Kidney glomerular epithelial cell (primary cell): ENCODE results near the gene TSPAN4.

Experiments used
- DNase-seq: peaks from one replicate; lab custom pipeline; 2025; lab: John Stamatoyannopoulos, UW

Gene TSPAN4

DNA sequence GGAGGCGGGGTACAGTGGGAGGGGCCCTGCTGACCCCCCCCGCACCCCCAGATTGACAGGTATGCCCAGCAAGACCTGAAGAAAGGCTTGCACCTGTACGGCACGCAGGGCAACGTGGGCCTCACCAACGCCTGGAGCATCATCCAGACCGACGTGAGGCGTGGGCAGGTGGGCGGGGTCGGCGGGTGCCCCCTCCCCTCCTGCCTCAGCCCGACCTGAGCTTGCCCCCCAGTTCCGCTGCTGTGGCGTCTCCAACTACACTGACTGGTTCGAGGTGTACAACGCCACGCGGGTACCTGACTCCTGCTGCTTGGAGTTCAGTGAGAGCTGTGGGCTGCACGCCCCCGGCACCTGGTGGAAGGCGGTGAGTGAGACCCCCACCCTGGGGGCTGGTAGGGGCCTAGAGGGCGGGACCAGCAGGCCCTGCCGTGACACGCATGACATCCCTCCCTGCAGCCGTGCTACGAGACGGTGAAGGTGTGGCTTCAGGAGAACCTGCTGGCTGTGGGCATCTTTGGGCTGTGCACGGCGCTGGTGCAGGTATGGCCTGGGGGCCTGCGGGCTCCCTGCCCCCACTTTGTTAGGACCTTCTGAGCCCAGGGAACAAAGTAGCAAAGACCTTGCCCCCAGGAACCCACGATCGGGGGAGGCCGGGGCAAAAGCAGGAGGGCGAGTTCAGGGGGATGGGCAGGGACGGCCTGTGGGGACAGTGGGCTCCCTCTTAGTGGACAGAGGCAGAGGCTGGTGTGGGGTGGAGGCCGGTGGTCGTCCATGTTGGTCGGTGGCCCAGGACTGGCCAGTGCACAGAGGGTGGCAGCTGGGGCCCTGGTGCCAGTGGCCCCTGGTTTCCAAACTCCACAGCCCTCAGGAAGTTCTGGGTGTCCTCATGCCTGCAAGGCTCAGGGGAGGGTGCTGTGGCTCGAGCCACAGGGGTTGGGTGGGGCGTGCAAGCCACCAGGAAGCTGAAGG, 23.1 kb downstream of the TSPAN4 start:
- no peak for DNase-seq

DNA sequence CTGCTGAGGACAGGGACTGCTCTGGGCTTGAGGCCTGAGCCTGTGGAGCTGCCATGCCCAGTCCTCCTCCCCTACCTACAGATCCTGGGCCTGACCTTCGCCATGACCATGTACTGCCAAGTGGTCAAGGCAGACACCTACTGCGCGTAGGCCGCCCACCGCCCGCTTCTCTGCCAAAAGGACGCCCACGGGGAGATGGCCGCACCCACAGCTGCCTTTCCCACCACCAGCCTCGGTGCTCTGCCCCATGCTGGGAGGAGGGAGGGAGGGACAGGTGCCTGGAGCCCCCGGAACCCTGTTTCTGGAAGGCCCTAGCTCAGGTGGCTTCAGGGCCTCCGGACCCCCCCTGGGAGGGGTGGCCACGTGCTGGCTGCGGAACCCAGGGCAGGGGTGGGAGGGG, 23.8 kb downstream of the TSPAN4 start:
- no peak for DNase-seq

DNA sequence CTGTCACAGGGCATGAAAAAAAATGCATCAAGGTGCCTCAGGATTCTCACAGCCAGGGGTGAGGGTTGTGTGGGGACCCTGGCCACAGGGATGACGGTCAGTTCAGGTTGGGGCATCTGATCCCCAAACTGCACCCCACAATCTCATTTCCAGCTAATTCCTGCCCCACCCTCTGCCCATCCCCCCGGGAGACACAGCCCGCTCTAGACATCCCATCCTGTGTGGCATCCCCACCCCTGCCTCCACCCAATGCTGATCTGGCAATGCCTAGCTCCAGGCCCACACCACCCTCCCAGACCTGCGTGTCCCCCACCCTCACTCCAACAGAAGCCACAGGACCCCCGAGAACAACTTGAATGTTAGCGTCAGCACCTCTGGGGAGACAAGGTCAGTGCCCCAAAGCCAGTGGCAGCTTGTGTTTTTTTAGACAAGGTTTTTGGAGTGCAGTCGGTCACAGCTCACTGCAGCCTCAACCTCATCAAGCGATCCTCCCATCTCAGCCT, 25.3 kb downstream of the TSPAN4 start:
- no peak for DNase-seq

DNA sequence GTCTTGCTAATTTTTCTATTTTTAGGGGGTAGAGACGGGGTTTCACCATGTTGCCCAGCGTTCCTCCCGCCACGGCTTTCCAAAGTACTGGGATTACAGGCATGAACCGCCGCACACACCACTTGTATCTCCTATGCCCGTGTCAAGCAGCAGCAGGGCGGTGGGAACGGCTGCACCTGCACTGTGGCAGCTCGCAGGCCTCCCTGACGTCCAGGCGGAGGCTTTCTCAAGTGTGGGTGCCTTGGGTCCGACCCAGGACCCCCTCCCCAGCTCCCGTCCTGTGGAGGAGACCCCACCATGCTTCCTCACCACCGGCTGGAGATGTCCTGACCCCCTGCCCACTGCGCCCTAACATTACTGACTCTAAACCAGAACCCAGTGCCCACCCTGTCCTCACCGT, 25.7 kb downstream of the TSPAN4 start:
- no peak for DNase-seq

DNA sequence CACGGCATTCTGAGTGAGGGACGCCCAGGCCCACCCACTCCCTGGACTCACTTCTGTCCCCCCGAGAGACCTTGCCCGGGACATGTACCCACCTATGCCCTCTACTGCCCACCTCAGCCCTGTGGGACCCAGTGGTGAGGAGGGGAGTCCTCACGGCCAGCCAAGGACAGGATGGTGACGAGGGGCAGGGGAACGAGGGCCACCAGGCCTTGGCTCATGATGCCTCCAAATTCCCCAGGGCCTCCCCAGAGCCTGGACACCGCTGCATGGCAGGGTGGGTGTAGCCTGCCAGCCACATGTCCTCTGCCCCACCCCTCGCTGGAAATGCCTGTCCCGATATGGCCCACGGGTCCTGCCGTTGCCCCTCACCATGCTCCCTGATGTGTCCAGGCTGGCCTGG, 26.1 kb downstream of the TSPAN4 start:
- no peak for DNase-seq

DNA sequence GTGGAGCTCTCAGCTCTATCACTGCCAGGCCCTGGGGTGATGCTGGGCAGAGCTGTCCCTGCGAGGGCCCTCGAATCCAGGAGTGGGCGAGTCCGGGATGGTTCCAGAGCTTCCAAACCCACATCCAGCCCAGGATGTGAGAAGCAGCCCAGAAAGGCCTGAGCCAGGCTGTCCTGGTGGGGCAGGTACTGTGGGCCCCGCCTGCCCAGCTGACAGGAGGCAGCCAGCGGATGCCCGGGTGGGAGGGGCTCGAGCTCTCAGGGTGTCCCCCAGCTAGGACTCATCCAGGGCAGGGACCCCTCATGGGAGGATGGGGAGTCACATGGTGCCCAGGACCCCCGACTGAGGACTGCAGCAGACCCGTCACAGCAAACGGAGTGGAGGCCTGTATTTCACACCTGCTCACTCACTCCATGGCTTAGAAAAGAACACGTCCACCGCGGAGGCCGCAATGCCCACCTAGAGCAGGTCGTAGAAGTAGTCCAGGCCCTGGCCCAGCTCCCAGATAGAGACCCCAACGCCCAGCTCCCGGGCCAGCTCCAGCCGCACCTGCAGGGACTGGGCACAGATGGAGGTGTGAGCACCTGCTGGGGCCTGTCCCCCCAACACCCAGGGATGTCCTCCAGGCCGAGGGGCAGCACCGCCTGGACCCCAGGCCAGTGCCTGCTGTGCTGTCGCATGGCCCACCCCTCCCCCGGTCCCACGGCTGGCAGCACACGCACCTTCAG, 26.9 kb downstream of the TSPAN4 start:
- DNase-seq, result no peak

DNA sequence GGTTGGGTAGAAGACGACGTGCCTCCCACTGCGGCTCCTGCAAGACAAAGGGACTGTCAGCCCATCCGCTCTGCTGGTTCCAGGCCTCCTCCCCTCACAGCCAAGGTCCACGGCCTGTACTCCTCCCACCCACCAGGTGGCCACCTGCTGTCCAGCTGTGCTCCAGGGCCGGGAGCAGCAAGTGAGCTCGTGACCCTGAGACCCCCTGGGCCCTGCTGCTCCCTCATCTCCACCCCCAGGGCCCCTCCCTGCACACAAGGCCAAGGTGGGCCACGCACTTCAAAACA, 27.4 kb downstream of the TSPAN4 start:
- DNase-seq, result peak; percentile 2

DNA sequence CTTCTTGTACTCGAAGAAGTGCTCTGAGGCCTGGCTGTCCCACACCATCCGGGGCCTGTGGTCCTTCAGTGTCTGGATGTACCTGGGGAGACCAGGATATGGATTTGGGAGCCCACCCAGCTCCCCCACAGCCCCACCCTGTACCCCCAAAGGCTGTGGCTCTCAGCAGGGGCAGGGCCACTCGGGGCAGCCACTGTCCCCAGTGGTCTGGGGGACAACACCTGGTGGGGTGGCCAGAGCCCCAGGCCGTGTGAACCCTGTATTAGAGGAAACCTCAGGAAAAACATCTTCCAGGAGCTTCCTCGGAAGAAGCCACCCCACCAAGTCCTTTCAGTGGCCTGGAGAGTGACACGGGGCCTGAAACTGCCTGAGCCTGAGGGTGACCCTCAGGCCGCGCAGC, 27.8 kb downstream of the TSPAN4 start:
- no peak for DNase-seq

DNA sequence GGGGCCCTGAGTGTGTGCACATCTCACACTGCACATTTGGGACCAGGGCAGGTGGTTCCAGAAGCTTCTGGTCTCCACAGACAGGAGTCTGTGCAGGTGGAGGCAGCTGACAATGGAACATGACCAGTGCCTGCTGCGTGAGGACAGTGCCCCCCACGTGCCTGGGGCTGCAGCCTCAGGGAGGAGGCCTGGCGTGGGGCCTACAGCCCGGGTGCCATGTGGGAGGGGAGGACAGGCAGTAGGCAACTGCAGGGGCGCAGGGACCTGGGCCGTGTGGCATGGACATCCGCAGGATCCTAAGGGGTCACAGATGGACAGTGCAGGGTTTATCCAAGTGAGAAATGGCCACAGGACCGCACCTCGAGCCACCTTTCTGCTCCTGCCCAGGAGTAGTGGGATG, 28.8 kb downstream of the TSPAN4 start:
- no peak for DNase-seq

DNA sequence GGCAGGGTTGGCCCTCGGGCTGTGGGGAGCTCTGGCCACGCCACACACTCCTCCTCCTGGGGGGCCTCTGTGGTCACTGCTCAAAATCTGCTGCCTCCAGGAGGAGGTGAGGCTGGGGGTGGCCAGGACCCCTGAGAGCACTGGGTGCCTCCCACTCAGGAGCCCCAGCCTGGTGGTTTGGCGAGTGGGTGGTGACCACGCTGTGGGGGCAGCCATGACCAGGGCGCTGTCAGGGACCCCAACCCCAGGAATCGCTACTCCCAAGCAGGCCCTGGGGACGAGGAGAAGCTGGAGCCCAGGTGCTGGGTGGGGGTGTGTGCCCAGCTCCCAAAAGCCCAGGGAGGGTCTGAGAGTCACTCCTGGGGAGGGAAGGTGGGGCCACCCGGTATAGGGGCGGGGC, 30.1 kb downstream of the TSPAN4 start:
- DNase-seq, result no peak

DNA sequence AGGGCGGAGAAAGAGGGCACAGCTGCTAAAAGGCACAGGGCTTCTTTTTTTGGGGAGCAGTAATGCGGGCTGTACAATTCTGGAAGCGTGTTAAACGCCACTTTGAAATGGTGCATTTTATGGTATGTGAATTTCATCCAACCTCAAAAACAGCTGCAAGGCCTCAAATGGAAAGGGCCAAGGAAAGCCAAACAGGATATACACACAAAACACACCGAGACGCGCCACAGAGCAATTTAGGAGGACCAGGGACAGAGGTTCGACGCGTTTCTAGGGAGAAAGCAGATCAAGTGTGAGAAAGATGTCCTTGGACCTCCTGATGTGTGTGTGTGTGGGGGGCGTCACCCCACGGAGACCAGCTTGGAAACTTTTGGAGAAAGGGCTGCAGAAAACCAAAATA, 31.1 kb downstream of the TSPAN4 start:
- no peak for DNase-seq

DNA sequence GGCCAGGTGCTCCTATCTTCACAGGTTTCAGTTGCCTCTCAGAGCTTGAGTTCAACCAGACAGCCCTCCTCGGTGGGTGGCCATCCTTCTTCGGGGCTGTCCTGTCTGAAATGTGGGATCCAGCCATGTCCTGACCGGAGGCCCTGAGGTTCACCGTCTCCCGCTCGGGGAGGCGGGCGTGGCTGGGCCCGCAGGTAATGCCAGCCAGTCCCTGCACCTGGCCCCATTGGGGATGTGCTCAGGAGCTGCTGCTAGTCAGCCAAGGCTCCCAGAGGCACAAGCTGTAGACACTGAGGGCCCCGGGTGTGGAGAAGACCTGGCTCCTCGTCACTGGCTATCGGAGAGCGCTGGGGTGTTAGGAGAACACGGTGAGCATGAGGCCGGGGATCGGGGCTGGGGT, 32.6 kb downstream of the TSPAN4 start:
- no peak for DNase-seq

DNA sequence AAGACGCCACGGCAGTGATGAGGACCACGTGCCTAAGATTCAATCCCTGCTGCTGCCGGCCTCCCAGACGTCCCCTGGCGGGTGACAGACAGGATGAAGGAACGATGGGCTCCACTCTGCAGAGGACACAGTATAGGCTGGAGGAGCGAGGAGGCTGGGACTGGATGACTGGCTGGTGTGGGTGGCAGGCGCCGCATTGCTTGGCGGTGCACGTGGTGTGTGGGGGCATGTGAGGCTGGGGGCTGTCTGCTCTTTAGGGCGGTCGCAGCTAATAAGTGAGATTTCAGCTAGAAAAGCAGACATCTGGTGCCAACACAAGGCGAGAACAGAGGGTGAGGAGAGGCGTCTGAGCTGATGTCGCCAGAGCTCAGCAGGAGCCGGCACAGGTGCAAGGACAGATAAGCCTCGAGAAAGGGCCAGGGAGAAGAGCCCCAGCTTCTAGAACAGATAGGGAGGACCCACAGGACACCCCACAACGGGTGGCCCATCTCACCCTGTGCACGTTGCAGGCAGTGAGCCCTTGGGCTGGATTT, 33.2 kb downstream of the TSPAN4 start:
- no peak for DNase-seq

DNA sequence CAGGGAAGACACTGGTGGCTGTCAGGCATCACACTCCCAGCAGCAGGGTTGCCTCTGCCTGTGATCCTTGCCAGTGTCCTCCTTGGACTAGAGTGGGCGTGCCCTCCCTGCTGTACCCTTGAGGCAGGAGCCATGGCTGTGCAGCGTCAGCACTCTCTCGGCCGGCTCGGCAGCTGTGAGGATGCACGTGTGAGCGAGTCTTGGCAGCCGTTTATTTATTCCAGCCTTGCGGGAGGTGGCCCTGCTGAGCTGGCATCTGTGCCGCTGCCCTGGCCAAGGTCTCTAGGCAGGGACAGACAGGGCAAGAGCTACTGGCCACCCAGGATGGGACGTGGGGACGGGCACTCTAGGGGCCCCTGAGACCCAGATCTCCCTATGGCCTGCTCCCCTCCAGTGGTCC, 33.9 kb downstream of the TSPAN4 start:
- DNase-seq, result no peak

DNA sequence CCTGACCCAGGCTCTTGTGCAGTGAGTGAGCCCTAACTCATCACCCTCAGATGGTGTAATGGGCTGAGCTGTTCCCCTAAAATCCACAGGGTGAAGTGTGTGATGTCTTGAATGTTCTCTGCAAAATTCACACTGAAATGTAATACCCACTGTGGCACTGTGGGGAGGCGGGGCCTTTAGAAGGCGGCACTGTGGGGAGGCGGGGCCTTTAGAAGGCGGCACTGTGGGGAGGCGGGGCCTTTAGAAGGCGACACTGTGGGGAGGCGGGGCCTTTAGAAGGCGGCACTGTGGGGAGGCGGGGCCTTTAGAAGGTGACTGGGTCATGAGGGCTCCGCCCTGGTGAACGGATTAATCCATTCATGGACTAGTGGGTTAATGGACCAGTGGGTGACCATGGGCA, 34.9 kb downstream of the TSPAN4 start:
- no peak for DNase-seq

DNA sequence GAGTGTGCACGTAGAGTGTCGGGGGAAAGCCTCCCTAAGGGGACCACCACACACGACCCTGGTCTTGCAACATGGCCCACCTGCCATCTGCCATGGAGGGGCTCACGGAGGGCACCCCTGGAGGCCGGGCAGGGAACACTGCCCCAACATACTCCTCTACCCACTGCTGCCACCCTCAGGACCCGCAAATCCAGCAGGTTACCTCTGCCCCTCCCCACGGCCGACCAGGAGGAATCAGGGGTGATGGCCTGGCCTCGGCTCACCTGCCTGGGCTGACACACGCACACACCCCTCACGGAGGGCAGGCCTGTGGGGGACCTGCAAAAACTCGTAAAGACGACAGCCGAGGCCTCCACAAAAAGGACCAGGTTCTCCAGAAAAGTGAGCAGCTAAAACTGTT, 37.8 kb downstream of the TSPAN4 start:
- no peak for DNase-seq

DNA sequence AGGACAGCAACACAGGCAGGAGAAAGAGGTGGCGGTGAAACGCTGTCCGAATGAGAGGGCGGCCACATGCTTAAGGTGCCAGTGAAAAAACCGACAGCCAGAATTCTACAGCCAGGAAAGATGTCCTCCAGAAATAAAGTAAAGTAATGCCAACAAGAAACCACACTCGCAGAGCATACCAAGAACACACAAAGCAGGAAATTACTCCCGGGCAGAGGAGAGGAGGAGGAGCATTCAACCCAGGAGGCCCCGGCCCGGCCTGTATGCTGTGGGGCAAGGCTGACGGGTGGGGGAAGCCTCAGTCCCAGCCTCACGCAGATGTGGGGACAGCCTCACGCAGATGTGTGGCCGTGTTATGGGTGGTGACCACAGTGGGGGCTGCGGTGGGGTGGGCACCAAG, 39.9 kb downstream of the TSPAN4 start:
- no peak for DNase-seq

DNA sequence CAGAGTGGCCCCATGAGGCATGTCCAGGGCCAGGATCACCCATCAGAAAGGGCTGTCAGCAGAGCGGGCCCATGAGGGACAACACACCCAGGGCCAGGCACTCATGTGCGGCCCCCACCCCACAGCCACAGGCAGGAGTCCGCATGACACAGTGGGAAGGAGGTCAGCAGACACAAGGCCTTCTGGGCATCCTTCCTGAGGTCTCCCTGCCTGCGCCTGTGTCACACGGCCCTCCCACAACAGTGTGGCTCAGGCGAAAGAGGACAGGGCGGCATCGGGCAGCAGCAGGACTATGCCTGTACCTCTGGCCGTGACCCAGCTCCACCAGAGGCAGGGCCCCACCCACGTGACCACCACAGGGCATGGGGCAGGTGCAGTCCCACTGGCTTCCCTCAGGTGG, 40.9 kb downstream of the TSPAN4 start:
- no peak for DNase-seq

DNA sequence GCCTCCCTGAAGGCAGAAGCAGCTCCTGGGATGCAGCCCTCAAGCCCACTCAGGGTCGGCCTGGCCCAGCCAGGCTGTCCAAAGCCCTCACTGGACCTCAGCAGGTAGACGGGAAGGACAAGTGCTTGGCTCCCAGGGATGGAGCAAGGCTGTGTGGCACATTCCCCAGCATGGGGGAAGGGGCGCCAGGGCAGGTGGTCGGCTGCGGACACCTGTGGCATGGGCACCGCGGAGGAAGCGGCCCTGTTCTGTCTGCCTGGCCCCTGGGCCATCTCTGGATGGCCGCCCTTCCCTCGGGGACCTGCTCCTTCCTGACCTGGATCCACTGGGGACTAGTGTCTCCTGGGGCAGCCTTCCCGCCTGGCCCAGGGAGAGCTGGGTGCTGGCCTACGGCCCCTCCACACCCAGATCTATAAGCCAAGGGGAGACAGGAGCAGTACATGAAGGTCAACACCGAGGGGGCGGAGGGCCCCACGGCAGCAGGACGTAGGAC, 42.0 kb downstream of the TSPAN4 start:
- no peak for DNase-seq

DNA sequence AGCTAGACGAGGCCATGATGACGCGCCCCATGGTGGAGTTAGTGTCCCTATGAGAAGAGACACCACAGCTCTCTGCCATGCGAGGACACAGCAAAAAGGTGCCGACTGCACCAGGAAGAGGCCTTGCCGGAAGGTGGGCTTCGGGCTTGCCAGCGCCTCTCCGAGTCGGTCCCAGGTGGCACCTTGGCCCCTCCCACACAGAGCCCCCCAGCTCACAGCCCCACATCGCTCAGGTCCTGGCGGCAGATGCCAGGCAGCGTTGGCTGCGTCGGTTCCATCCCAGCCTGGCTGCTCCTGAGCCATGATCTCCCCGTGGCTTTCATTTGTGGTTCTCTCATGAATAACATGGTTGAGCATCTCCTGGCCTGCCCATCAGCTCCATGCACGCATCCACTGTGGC, 43.9 kb downstream of the TSPAN4 start:
- no peak for DNase-seq

DNA sequence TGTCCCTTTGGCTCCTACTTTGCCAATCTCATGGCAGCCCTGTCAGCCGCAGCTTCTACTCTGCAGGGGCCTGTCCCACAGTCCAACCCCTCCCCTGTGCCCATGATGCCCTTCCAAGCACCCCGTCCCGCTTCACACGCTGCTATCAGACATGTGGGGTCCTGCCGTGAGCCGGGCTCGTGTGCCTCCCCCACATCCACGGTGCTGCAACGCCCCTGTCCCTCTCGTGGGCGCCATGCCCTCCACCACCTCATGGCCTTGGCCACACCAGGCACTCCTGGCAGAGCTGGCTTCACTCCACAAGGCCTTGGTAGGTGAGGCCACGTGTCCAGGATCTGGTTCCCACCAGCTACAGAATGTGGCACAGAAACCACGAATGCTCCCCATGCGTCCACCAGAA, 44.9 kb downstream of the TSPAN4 start:
- DNase-seq, result no peak

DNA sequence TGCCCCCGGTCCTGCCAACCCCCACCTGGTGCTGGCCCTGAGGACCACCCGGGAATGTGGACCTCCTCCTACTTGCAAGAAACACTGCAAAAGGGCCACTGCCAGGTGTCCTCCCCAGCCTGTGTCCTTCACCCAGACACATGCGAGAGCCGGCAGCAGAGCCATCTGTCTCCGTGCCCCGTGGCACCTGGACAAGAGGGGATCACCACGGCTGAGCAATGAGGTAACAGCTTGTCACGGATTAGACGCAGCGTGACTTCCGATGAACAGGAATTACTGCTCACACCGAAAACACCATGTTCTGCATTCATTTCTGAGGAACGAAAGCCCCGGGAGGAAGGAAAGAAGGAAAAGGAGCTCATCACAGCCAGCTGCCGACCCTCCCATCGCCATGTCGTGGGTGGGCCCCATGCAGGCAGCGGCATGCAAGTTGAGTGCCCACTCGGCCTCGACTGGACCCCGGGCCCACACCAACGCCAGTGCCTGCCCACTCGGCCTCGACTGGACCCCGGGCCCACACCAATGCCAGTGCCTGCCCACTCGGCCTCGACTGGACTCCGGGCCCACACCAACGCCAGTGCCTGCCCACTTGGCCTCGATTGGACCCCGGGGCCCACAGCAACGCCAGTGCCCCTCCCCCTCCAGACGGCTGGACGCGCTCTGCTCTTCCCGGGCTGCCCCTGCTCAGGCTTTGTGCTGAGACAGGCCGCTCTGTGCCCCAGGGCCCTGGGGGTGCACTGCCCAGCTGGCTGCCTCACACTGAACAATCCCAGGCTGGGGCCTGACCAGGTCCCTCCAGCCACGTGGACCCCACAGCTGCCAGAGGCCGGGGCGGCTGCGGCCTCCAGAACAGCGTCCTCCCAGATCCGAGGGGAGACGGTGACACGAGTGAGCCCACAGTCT, 45.9 kb downstream of the TSPAN4 start:
- DNase-seq, result no peak
